Measurements from ENCODE around the gene PRODH2. TPM values are rescaled to one million over a fixed set of nuclear protein-coding genes. Genes with fewer than 3 reads are reported as not detected.

Gene PRODH2
- polyA plus RNA-seq, 2 donors = not detected

DNA sequence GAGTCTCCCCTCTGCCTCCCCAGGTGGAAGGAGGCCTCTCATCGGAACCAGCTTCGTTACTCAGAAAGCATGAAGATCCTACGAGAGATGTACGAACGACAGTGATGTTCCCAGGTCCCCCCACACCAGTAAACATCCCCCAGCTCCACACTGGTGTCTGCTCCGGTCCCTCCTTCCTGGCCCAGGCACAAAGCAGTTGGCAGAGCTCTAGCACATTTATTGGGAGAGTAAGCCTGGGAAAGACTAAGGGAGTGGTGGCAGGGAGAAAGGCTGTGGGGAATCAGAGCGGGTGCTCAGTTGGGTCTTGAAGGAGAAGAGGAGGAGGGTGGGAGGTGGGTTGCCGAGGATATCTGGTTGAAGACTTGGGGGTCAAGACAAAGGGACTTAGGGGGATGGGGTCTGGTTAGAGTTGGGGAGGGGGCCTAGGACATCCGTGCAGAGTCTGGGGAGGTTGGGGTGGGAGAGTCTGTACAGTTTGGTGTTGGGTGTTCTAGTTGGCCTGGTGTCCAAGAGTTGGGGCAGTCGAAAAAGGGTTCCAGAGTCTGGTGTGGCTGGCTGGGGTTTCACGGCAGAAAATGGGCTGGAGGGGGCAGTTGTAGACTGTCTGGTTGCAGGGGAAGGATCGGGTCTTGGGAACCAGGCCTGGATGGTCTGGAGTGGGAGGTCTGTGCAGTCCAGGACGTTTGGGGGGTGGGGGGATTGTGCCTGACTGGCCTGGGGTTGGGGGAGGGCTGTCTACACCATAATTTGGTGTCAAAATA, 58.1 kb downstream of the PRODH2 start:
- no peak overlapping the region for H3K4me3 ChIP-seq (ENCODE audit: low read depth in 1 of 2, low read length in 2 of 2)
- WGBS, 2 donors = 76 to 79% methylated on average over 13 of the region's 13 CpGs
- peak overlapping the region; percentile 85 to 87 for H3K27ac ChIP-seq (ENCODE audit: low read depth in 2 of 2, low read length in 1 of 2)

DNA sequence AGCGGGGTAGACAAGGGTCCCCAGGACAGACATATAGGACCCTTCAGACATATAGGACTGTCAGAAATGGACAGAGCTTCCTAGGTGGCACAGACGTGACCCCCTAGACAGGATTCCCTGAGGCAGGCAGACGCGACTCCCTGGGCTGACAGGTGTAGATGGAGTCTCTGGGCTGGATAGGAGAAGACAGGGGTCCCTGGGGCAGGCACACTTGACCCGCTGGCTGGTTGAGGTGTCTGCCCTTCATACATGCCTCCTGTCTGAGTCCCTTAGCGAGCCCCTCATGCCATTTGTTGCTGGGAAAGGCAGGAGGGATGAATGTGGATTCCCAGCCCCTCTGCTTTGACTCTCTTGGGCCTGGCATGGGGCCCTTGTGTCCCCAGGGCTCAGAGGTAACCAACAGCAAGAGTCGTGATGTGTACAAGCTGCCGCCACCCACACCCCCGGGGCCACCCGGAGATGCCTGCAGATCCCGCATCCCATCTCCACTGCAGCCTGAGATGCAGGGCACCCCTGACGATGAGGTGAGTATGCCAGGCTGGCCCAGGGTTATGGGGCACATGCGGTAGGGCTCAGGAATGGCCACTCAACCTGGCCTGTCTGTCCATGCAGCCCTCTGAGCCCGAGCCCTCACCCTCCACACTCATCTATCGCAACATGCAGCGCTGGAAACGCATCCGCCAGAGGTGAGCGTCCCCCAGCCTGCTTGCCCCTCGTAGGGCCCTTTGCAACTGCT, 58.8 kb downstream of the PRODH2 start:
- Histone ChIP-seq H3K4me1 (ENCODE audit: control insufficient read depth in 2 of 2, insufficient read depth in 2 of 2, low read length in 1 of 2) (peaks cover 3 to 26% of the 10 kb centered on the region in 2 donors), H3K4me3 (ENCODE audit: low read depth in 1 of 2, low read length in 2 of 2) (no peak overlapping the region), H3K9me3 (ENCODE audit: control insufficient read depth in 2 of 2, insufficient read depth in 1 of 2, low read depth in 1 of 2, low read length in 1 of 2) (no peaks in the 10 kb centered on the region), H3K27ac (ENCODE audit: low read depth in 2 of 2, low read length in 1 of 2) (peak overlapping the region in 1 of 2 donors; percentile 9), H3K36me3 (ENCODE audit: control insufficient read depth in 2 of 2, insufficient read depth in 2 of 2, low read length in 1 of 2) (peaks cover 4 to 24% of the 10 kb centered on the region in 2 donors), H3K27me3 (ENCODE audit: control insufficient read depth in 1 of 2, insufficient read depth in 2 of 2, low read length in 2 of 2) (no peaks in the 10 kb centered on the region)
- WGBS, 2 donors = 84 to 94% methylated on average over 20 of the region's 20 CpGs

More for the DNA sequence above, 58.1 kb downstream of the PRODH2 start:
- Histone ChIP-seq H3K27me3 (ENCODE audit: control insufficient read depth in 1 of 2, insufficient read depth in 2 of 2, low read length in 2 of 2) (no peaks in the 10 kb centered on the region), H3K4me1 (ENCODE audit: control insufficient read depth in 2 of 2, insufficient read depth in 2 of 2, low read length in 1 of 2) (peaks cover 3 to 22% of the 10 kb centered on the region in 2 donors), H3K36me3 (ENCODE audit: control insufficient read depth in 2 of 2, insufficient read depth in 2 of 2, low read length in 1 of 2) (peaks cover 4 to 24% of the 10 kb centered on the region in 2 donors), H3K9me3 (ENCODE audit: control insufficient read depth in 2 of 2, insufficient read depth in 1 of 2, low read depth in 1 of 2, low read length in 1 of 2) (no peaks in the 10 kb centered on the region)

DNA sequence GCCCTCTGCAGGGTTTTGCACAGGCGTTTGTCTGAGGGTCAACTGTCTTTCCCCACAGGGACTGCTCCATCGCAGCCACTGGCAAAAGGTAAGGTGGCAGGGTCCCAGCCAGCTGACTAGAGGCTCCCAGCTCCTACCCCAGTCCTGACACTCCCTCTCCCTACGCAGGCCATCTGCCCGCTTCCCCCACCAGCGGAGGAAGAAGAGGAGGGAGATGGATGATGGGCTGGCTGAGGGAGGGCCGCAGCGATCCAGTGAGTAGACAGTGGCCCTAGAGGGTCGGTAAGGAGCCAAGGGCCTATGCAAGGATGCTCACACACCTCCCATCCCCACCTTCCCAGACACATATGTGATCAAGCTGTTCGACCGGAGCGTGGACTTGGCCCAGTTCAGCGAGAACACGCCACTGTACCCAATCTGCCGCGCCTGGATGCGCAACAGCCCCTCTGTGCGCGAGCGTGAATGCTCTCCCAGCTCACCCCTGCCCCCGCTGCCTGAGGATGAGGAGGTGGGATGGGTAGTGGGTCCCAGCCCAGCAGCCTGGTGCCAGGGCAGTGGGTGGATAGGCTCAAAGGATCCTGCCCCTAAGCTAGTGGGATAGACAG, 59.8 kb downstream of the PRODH2 start:
- H3K9me3 ChIP-seq (ENCODE audit: control insufficient read depth in 2 of 2, insufficient read depth in 1 of 2, low read depth in 1 of 2, low read length in 1 of 2) = no peaks in the 10 kb centered on the region

DNA sequence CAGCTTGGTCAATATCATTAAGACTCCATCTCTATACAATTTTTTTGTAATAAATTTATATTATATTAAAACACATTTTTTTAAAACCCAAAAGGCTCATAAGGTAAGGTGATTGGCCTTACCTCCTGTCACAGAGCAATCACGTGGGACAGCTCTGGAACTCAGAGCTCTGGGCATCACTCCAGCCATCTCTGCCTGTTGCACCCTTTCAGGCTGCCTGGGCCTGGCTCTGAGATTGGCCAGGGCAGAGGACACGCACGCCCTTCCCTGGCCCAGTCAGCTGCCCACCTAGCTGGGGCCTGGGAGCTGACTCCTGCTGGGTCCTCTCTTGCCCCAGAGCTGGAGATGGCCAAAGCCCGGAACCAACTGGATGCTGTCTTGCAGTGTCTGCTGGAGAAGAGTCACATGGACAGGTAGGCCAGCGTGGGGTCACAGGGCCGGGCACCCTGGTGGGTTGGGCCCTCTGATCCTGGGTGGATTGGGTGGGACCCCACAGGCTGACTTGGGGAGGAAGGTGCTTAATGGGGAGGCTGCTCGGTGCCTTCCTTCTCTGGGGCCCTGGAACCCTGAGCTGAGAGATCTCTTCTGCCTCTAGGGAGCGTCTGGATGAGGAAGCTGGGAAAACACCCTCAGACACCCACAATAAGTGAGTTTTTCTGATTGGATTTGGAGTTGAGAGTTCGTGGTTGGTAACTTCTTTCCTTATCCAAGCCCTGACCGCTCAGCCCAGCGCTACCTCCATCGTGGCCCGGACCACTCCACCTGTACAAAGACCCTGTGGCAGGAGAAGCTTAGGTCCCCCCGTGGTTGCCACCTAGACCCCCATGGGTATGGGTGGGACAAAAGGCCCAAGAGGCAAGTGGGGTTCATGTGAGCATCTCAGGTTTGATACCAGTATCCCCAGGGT, 60.6 kb downstream of the PRODH2 start:
- Histone ChIP-seq H3K4me3 (ENCODE audit: low read depth in 1 of 2, low read length in 2 of 2) (no peak overlapping the region), H3K27me3 (ENCODE audit: control insufficient read depth in 1 of 2, insufficient read depth in 2 of 2, low read length in 2 of 2) (no peaks in the 10 kb centered on the region), H3K36me3 (ENCODE audit: control insufficient read depth in 2 of 2, insufficient read depth in 2 of 2, low read length in 1 of 2) (peaks cover 4 to 24% of the 10 kb centered on the region in 2 donors), H3K4me1 (ENCODE audit: control insufficient read depth in 2 of 2, insufficient read depth in 2 of 2, low read length in 1 of 2) (peaks cover 3 to 22% of the 10 kb centered on the region in 2 donors), H3K27ac (ENCODE audit: low read depth in 2 of 2, low read length in 1 of 2) (no peak overlapping the region), H3K9me3 (ENCODE audit: control insufficient read depth in 2 of 2, insufficient read depth in 1 of 2, low read depth in 1 of 2, low read length in 1 of 2) (no peaks in the 10 kb centered on the region)
- 89 to 92% methylated on average over 14 of the region's 14 CpGs for WGBS, 2 donors

More for the DNA sequence above, 59.8 kb downstream of the PRODH2 start:
- Histone ChIP-seq H3K4me3 (ENCODE audit: low read depth in 1 of 2, low read length in 2 of 2) (no peak overlapping the region), H3K27ac (ENCODE audit: low read depth in 2 of 2, low read length in 1 of 2) (no peak overlapping the region), H3K36me3 (ENCODE audit: control insufficient read depth in 2 of 2, insufficient read depth in 2 of 2, low read length in 1 of 2) (peaks cover 4 to 24% of the 10 kb centered on the region in 2 donors), H3K4me1 (ENCODE audit: control insufficient read depth in 2 of 2, insufficient read depth in 2 of 2, low read length in 1 of 2) (peaks cover 3 to 26% of the 10 kb centered on the region in 2 donors), H3K27me3 (ENCODE audit: control insufficient read depth in 1 of 2, insufficient read depth in 2 of 2, low read length in 2 of 2) (no peaks in the 10 kb centered on the region)
- 93 to 94% methylated on average over 20 of the region's 20 CpGs for WGBS, 2 donors

DNA sequence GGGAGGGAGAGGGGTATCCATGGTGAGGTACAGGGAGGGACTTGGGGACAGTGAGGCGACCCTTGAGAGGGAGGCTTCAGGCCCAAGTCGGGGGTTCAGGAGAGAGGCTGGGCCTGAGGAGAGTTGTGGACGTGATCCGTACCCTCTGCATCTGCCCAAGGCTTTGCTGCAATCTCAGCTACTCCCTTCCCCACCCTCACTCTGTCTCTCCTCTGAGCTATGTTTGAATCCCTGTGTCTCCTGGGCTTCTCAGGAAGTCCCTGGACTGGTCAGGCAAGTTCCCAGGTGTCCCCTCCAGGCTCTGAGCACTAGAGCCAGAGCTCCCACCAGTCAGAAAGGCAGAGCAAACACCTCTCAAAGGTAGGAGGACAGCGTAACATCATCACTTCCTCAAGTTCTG, 62.5 kb downstream of the PRODH2 start:
- no peaks in the 10 kb centered on the region for H3K27me3 ChIP-seq (ENCODE audit: control insufficient read depth in 1 of 2, insufficient read depth in 2 of 2, low read length in 2 of 2)
- H3K36me3 ChIP-seq (ENCODE audit: control insufficient read depth in 2 of 2, insufficient read depth in 2 of 2, low read length in 1 of 2) = peaks cover 4 to 24% of the 10 kb centered on the region in 2 donors
- WGBS, 2 donors = 87 to 92% methylated on average over 5 of the region's 5 CpGs
- peaks cover 3 to 6% of the 10 kb centered on the region in 2 donors for H3K4me1 ChIP-seq (ENCODE audit: control insufficient read depth in 2 of 2, insufficient read depth in 2 of 2, low read length in 1 of 2)
- H3K27ac ChIP-seq (ENCODE audit: low read depth in 2 of 2, low read length in 1 of 2) = no peak overlapping the region
- H3K4me3 ChIP-seq (ENCODE audit: low read depth in 1 of 2, low read length in 2 of 2) = no peak overlapping the region
- H3K9me3 ChIP-seq (ENCODE audit: control insufficient read depth in 2 of 2, insufficient read depth in 1 of 2, low read depth in 1 of 2, low read length in 1 of 2) = no peaks in the 10 kb centered on the region

Other genes starting within 250 kb of the PRODH2 start
- gene ATP4A, start 249.2 kb downstream of the PRODH2 start, polyA plus RNA-seq = under 1 TPM; 0.02 to 0.12 TPM
- not detected for gene PMIS2, start 226.7 kb downstream of the PRODH2 start, polyA plus RNA-seq
- 10 to 100 TPM; 10.1 to 24.1 TPM for gene HAUS5, start 200.1 kb downstream of the PRODH2 start, polyA plus RNA-seq
- gene RBM42, start 183.8 kb downstream of the PRODH2 start, polyA plus RNA-seq = 10 to 100 TPM; 47.8 to 61.5 TPM
- gene ETV2, start 171.1 kb downstream of the PRODH2 start, polyA plus RNA-seq = 1 to 10 TPM; 3.4 to 5.6 TPM
- gene COX6B1, start 164.5 kb downstream of the PRODH2 start, polyA plus RNA-seq = 1,000 to 10,000 TPM; 1,022 to 1,339 TPM
- 10 to 100 TPM; 10.7 to 11.5 TPM for gene UPK1A, start 146.3 kb downstream of the PRODH2 start, polyA plus RNA-seq
- gene ZBTB32, start 108.3 kb downstream of the PRODH2 start, polyA plus RNA-seq = under 1 TPM; 0.07 to 0.18 TPM
- gene KMT2B, start 94.8 kb downstream of the PRODH2 start, polyA plus RNA-seq = 10 to 100 TPM; 21.5 to 33.8 TPM
- gene IGFLR1, start 70.4 kb downstream of the PRODH2 start, polyA plus RNA-seq = 1 to 10 TPM; 4.3 to 5.1 TPM
- 10 to 100 TPM; 17.4 to 43.4 TPM for gene U2AF1L4, start 67.4 kb downstream of the PRODH2 start, polyA plus RNA-seq
- gene PSENEN, start 67.2 kb downstream of the PRODH2 start, polyA plus RNA-seq = 100 to 1,000 TPM in 1 of 2 donors, 10 to 100 TPM in 1; 62.5 to 128 TPM
- gene LIN37, start 64.3 kb downstream of the PRODH2 start, polyA plus RNA-seq = 10 to 100 TPM; 10.6 to 20.9 TPM
- 10 to 100 TPM; 12.5 to 18.3 TPM for gene HSPB6, start 55.8 kb downstream of the PRODH2 start, polyA plus RNA-seq
- 10 to 100 TPM in 1 of 2 donors, 1 to 10 TPM in 1; 5.5 to 13.8 TPM for gene PROSER3, start 54.7 kb downstream of the PRODH2 start, polyA plus RNA-seq
- gene ARHGAP33, start 37.3 kb downstream of the PRODH2 start, polyA plus RNA-seq = 10 to 100 TPM in 1 of 2 donors, 1 to 10 TPM in 1; 5.7 to 20.8 TPM
- gene NPHS1, start 39.7 kb upstream of the PRODH2 start, polyA plus RNA-seq = not detected
- gene KIRREL2, start 44.1 kb upstream of the PRODH2 start, polyA plus RNA-seq = under 1 TPM in 1 of 2 donors, not detected in 1; 0.02 TPM
- gene APLP1, start 55.7 kb upstream of the PRODH2 start, polyA plus RNA-seq = 1 to 10 TPM in 1 of 2 donors, under 1 TPM in 1; 0.69 to 1.4 TPM
- 1 to 10 TPM; 6.6 to 8.5 TPM for gene NFKBID, start 87.7 kb upstream of the PRODH2 start, polyA plus RNA-seq
- 1 to 10 TPM; 6.2 to 6.7 TPM for gene HCST, start 89.7 kb upstream of the PRODH2 start, polyA plus RNA-seq
- gene TYROBP, start 95.5 kb upstream of the PRODH2 start, polyA plus RNA-seq = 10 to 100 TPM; 16.7 to 26.8 TPM
- 1 to 10 TPM; 4.9 to 5.0 TPM for gene LRFN3, start 123.5 kb upstream of the PRODH2 start, polyA plus RNA-seq
- gene SDHAF1, start 182.3 kb upstream of the PRODH2 start, polyA plus RNA-seq = 10 to 100 TPM in 1 of 2 donors, 1 to 10 TPM in 1; 8.6 to 18.0 TPM
- 1 to 10 TPM in 1 of 2 donors, under 1 TPM in 1; 0.87 to 2.7 TPM for gene SYNE4, start 196.0 kb upstream of the PRODH2 start, polyA plus RNA-seq
- gene ALKBH6, start 201.4 kb upstream of the PRODH2 start, polyA plus RNA-seq = 10 to 100 TPM; 15.9 to 19.2 TPM
- gene CLIP3, start 220.0 kb upstream of the PRODH2 start, polyA plus RNA-seq = 1 to 10 TPM; 2.8 to 7.3 TPM
- 1 to 10 TPM; 3.9 to 4.3 TPM for gene THAP8, start 241.4 kb upstream of the PRODH2 start, polyA plus RNA-seq
- 1 to 10 TPM; 2.1 to 2.7 TPM for gene WDR62, start 242.1 kb upstream of the PRODH2 start, polyA plus RNA-seq